Suprapubic skin (tissue), 4 donors: Measurements from ENCODE around the gene SKAP1. TPM values are rescaled to one million over a fixed set of nuclear protein-coding genes. Genes with fewer than 3 reads are reported as not detected.

Source experiments
- DNase-seq, 2 donors: peaks; one replicate each; pipeline ENCODE4 v3.0.0-alpha.2; 2019; ENCODE audit warnings: low spot score in 2 of 2
- H3K27ac ChIP-seq: fragments of 200-600 bp; sonication (generic); one replicate; pipeline ENCODE4 v1.5.1; 2019
- H3K27me3 ChIP-seq: fragments of 200-600 bp; sonication (generic); one replicate; pipeline ENCODE4 v1.5.1; 2019
- H3K36me3 ChIP-seq: fragments of 200-600 bp; sonication (generic); one replicate; pipeline ENCODE4 v1.5.1; 2019
- H3K4me1 ChIP-seq: fragments of 200-600 bp; sonication (generic); one replicate; pipeline ENCODE4 v1.5.1; 2019
- H3K4me3 ChIP-seq: fragments of 200-600 bp; sonication (generic); one replicate; pipeline ENCODE4 v1.5.1; 2019; ENCODE audit warnings: mild to moderate bottlenecking
- H3K9me3 ChIP-seq: fragments of 200-600 bp; sonication (generic); one replicate; pipeline ENCODE4 v1.5.1; 2019
- EP300 ChIP-seq: sonication (generic); formaldehyde crosslinking; IDR thresholded peaks from one replicate; pipeline ENCODE4 v1.6.1; 2017; ENCODE audit warnings: antibody characterized with exemption
- POLR2A ChIP-seq, 2 donors: fragments of 450-650 bp; IDR thresholded peaks; one replicate each; pipeline ENCODE4 v1.6.1; 2017; ENCODE audit warnings: antibody characterized with exemption in 2 of 2, mild to moderate bottlenecking in 2 of 2, moderate library complexity in 2 of 2
- POLR2AphosphoS5 ChIP-seq, 3 donors: sonication (generic); formaldehyde crosslinking; IDR thresholded peaks; one replicate each; pipeline ENCODE4 v1.6.1; 2017; ENCODE audit warnings: antibody characterized with exemption in 3 of 3
- WGBS: methylation state at CpG from one replicate; pipeline ENCODE4 v1.1.5; 2018; 5-methylcytosine and 5-hydroxymethylcytosine counted together
- total RNA-seq, 4 donors: library from RNA; depleted of rRNA; stranded (reverse); fragments of >200 nt; gene quantifications; one replicate each; pipeline ENCODE4 v1.1.0, GENCODE V29; 2016
- TF ChIP-seq, protein P1 (sequence below), 2 donors: fragments of 200-600 bp in 1 of 2; fragments of 450-650 bp in 1 of 2; sonication (generic) in 1 of 2; IDR thresholded peaks; one replicate each; pipeline ENCODE4 v1.5.1; 2016 to 2019; ENCODE audit warnings: antibody characterized with exemption in 2 of 2, mild to moderate bottlenecking in 1 of 2, moderate library complexity in 1 of 2

SKAP1 gene
- total RNA-seq, 4 donors from 2014 or later, result 1.0 to 1.5 TPM; not detected in 2

DNA sequence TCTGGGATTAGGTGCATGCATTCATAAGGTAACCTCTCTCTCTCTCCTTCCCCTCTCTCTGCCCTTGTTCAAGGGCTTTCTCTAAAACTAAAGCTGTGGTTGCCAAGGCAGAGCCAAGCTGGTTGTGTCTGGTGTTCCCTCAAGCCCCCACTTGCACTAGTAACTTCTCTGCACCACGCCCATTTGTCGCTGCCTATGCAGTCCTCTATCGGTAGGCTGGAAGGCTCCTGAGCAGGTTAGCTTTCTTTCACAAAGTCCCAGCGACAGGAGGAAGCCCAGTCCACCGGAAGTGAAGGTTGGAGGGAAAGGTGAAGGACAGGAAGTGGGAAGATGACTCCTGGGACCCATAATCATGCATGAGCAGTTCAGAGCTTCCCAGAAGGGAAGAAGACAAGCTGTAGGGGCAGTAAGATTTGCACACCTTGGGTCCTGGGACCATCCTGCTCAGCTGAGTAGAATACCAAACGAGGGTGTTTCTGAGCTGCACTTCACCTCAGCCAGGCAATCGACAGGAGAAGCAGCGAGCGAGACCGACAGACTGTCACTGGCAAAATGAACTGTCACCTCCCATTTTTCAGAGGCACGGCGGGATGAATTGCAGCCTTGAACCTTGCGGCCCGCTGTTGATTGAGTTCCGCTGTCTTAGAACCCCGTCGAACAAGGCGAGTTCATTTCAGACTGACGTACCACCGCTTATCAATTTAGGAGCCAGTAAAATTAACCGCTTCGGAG is 14.7 kb upstream of the SKAP1 start:
- peak in 1 of 2 donors; percentile 52 for DNase-seq
- H3K4me3 ChIP-seq, result no peak overlapping the region
- H3K27me3 ChIP-seq, result peaks cover 13% of the 10 kb centered on the region
- TF ChIP-seq POLR2A (IDR thresholded peaks at IDR 0.05) (no peak), EP300 (no peak), POLR2AphosphoS5 (IDR thresholded peaks at IDR 0.05) (no peak)
- TF ChIP-seq, protein P1, sequence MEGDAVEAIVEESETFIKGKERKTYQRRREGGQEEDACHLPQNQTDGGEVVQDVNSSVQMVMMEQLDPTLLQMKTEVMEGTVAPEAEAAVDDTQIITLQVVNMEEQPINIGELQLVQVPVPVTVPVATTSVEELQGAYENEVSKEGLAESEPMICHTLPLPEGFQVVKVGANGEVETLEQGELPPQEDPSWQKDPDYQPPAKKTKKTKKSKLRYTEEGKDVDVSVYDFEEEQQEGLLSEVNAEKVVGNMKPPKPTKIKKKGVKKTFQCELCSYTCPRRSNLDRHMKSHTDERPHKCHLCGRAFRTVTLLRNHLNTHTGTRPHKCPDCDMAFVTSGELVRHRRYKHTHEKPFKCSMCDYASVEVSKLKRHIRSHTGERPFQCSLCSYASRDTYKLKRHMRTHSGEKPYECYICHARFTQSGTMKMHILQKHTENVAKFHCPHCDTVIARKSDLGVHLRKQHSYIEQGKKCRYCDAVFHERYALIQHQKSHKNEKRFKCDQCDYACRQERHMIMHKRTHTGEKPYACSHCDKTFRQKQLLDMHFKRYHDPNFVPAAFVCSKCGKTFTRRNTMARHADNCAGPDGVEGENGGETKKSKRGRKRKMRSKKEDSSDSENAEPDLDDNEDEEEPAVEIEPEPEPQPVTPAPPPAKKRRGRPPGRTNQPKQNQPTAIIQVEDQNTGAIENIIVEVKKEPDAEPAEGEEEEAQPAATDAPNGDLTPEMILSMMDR (IDR thresholded peaks at IDR 0.05), result no peak
- H3K4me1 ChIP-seq, result no peaks in the 10 kb centered on the region
- no peaks in the 10 kb centered on the region for H3K36me3 ChIP-seq
- 77% methylated on average over 22 of the region's 22 CpGs for WGBS
- no peaks in the 10 kb centered on the region for H3K9me3 ChIP-seq
- H3K27ac ChIP-seq, result no peak overlapping the region

DNA sequence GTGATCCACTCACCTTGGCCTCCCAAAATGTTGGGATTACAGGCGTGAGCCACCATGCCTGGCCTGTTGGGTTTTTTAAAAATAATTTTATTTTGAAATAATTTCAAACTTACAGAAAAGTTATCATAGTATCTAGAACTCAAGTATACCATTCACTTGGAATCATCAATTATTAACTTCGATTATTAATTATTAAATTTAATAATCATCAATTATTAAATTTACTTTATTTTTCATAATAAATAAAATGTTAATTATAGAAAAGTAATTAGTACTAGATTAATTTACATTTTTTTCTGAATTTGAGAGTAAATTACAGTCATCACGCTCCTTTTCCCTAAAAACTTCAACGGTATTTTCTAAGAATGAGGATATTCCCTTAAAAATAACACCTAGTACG is 13.7 kb upstream of the SKAP1 start:
- H3K36me3 ChIP-seq, result no peaks in the 10 kb centered on the region
- H3K27me3 ChIP-seq, result peaks cover 13% of the 10 kb centered on the region
- H3K9me3 ChIP-seq, result no peaks in the 10 kb centered on the region
- no peak overlapping the region for H3K27ac ChIP-seq
- H3K4me1 ChIP-seq, result no peaks in the 10 kb centered on the region
- WGBS, result 94% methylated on average over 5 of the region's 5 CpGs
- DNase-seq, result no peak
- H3K4me3 ChIP-seq, result no peak overlapping the region
- no peak for TF ChIP-seq POLR2A (IDR thresholded peaks at IDR 0.05)
- TF ChIP-seq, protein P1 (IDR thresholded peaks at IDR 0.05), result no peak
- TF ChIP-seq POLR2AphosphoS5 (IDR thresholded peaks at IDR 0.05), result no peak
- no peak for TF ChIP-seq EP300

DNA sequence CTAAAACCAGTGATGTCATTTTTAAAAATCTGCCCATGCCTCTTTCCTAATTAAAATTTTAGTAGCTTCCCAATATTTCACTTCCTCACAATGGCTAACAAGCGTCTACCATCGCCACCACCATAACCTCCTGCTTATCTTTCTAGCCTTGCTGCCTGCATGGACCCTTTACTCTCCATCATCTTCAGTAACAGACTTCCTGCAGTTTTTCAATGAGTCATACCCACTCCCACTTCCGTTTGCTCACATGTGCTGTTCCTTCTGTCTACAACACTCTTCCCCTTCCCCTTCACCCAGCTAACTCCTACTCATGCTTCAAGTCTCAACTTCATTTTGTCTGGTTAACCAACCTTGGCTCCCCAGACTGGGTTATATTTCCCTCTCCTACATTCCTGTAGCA is 12.8 kb upstream of the SKAP1 start:
- DNase-seq, result no peak
- Histone ChIP-seq H3K4me1 (no peaks in the 10 kb centered on the region), H3K4me3 (no peak overlapping the region), H3K36me3 (no peaks in the 10 kb centered on the region), H3K27me3 (peaks cover 13% of the 10 kb centered on the region), H3K9me3 (no peaks in the 10 kb centered on the region), H3K27ac (no peak overlapping the region)
- TF ChIP-seq EP300 (no peak), POLR2A (IDR thresholded peaks at IDR 0.05) (no peak), POLR2AphosphoS5 (IDR thresholded peaks at IDR 0.05) (no peak)
- TF ChIP-seq, protein P1 (IDR thresholded peaks at IDR 0.05), result no peak
- 77% methylated on average over 3 of the region's 3 CpGs for WGBS

DNA sequence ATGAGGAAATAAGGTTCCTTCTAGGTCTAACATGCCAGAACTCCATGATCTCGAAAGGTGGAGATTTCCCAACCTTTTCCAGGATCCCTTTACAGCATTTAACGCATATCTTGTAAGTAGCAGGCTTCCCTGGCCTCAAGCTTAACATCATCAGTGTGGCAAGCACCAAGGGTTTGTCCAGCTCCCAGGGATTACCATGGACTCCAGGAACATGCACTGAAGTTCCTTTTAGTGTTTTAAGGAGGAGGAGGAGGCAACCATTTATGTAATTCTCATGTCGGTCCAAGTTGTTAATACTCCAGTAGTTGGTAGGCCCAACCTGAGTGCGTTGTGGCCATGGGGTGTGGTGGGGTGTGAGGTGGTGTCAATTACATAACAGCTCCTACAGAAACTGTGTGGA is 11.8 kb upstream of the SKAP1 start:
- Histone ChIP-seq H3K27me3 (peaks cover 13% of the 10 kb centered on the region), H3K27ac (no peak overlapping the region), H3K36me3 (no peaks in the 10 kb centered on the region), H3K9me3 (no peaks in the 10 kb centered on the region), H3K4me3 (no peak overlapping the region), H3K4me1 (no peaks in the 10 kb centered on the region)
- TF ChIP-seq POLR2AphosphoS5 (IDR thresholded peaks at IDR 0.05) (no peak), EP300 (no peak), POLR2A (IDR thresholded peaks at IDR 0.05) (no peak)
- TF ChIP-seq, protein P1 (IDR thresholded peaks at IDR 0.05), result no peak
- DNase-seq, result no peak
- 89% methylated on average over 4 of the region's 4 CpGs for WGBS

DNA sequence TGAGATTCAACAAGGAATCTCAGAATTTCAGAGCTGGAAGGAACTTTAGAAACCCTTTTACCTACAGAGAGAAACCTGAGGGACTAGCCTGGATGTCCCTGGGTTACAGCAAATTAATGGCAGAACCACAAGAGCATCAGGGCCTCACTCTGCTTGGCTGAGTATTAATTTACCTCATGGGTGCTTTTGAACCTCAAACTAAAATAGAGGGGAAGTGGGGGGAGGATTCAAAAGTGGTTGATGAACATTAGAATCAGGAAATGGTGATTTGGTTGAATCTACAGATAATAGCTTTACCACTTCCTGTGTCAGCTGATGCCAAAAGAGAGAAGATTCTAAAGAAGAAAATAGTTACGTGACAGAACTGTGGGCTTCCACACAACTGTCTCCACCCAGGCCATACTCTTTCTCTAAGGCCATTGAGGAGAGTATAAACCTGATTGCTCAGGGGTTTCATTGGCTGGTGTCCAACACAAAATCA is 11.3 kb upstream of the SKAP1 start:
- Histone ChIP-seq H3K9me3 (no peaks in the 10 kb centered on the region), H3K4me1 (no peaks in the 10 kb centered on the region), H3K27ac (no peak overlapping the region), H3K36me3 (no peaks in the 10 kb centered on the region), H3K27me3 (peaks cover 15% of the 10 kb centered on the region), H3K4me3 (no peak overlapping the region)
- TF ChIP-seq POLR2A (IDR thresholded peaks at IDR 0.05), result no peak
- TF ChIP-seq, protein P1 (IDR thresholded peaks at IDR 0.05), result no peak
- no peak for TF ChIP-seq POLR2AphosphoS5 (IDR thresholded peaks at IDR 0.05)
- TF ChIP-seq EP300, result no peak
- no peak for DNase-seq
- WGBS, result 59% methylated on average over 1 of the region's 1 CpG
